Measurements from ENCODE around the gene TBC1D22A. TPM values are rescaled to one million over a fixed set of nuclear protein-coding genes. Genes with fewer than 3 reads are reported as not detected.
A peak's percentile ranks its signal among the peaks of the same experiment; 100 is the strongest.

Gene TBC1D22A
- polyA plus RNA-seq, 4 donors: 17.7 to 26.4 (median 21.0) TPM

DNA sequence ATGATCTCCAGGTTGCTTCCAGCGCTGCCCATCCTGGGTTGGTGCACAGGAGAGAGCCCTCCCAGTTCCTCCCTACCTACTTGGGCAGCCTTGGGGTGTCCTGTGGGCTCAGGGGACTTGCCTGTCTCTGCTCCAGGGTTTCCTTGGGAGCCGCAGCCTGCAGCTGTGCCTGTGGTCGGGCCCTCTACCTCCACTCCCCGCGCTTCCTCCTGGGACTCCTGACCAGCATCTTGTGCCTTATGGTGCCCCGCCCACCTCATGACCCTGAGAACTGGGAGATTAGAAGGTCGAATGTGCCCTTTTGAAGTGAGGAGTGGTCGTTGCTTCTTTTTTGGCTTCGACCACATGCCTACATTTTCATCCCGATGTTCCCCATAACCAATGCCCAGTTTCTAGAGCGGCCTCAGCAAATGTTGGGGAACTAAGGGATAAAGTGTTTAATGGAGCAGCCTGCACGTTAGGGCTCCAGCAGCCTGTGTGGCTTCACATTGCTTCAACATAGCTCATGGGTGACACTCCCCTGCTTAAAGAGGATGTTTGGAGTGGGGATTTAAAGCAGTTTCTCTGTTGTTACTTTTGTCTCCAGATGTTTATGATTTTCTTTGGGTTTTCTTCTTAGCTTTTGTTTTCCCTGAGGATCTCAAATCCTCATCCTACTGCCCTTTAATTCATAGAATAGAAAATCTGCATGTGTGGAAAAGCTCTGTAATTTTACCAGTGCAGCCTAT lies 248.8 kb downstream of the TBC1D22A start:
- FAIRE-seq (no peak), DNase-seq (peak in 1 of 2 donors; percentile 28)

DNA sequence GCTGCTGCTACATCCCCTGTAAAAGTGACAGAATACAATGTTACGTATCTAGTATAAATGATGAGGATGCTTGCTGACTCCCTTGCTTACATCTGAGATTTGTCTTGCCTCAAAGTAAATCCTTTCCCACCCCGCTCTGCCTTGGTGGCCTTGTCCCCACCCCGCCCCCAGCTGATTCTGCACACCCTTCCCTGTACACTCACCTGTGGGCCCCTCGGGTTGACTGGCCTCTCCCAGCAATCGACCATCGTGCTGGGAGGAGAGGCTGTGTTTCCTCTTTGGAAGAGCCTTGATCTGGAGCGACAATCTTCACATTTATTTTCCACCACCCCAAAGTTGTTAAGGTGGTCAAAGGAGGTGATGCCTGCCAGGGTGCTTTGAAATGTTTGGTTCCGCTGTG lies 249.4 kb downstream of the TBC1D22A start:
- no peaks in the 10 kb centered on the region for H3K27me3 ChIP-seq (ENCODE audit: control insufficient read depth in 3 of 3, insufficient read depth in 3 of 3, low read length in 3 of 3)
- FAIRE-seq (no peak), DNase-seq (peak in 1 of 2 donors; percentile 56)
- 85 to 92% (median 87%) methylated on average over 8 of the region's 8 CpGs for WGBS, 3 donors
- peaks cover 0 to 20% (median 0%) of the 10 kb centered on the region in 3 donors for H3K4me1 ChIP-seq (ENCODE audit: control insufficient read depth in 3 of 3, insufficient read depth in 2 of 3, low read depth in 1 of 3, low read length in 2 of 3)
- peaks cover 0 to 35% (median 0%) of the 10 kb centered on the region in 3 donors for H3K36me3 ChIP-seq (ENCODE audit: control insufficient read depth in 3 of 3, insufficient read depth in 2 of 3, low read depth in 1 of 3, low read length in 3 of 3)
- H3K4me3 ChIP-seq (ENCODE audit: low read depth in 1 of 3, low read length in 3 of 3): no peak overlapping the region
- H3K9me3 ChIP-seq (ENCODE audit: control insufficient read depth in 2 of 2, insufficient read depth in 1 of 2, low read depth in 1 of 2, low read length in 1 of 2): no peaks in the 10 kb centered on the region
- no peak overlapping the region for H3K27ac ChIP-seq (ENCODE audit: low read depth in 1 of 3, low read length in 2 of 3)

More for the DNA sequence above, 248.8 kb downstream of the TBC1D22A start:
- Histone ChIP-seq H3K4me3 (ENCODE audit: low read depth in 1 of 3, low read length in 3 of 3) (no peak overlapping the region), H3K27ac (ENCODE audit: low read depth in 1 of 3, low read length in 2 of 3) (no peak overlapping the region), H3K9me3 (ENCODE audit: control insufficient read depth in 2 of 2, insufficient read depth in 1 of 2, low read depth in 1 of 2, low read length in 1 of 2) (no peaks in the 10 kb centered on the region), H3K27me3 (ENCODE audit: control insufficient read depth in 3 of 3, insufficient read depth in 3 of 3, low read length in 3 of 3) (no peaks in the 10 kb centered on the region), H3K36me3 (ENCODE audit: control insufficient read depth in 3 of 3, insufficient read depth in 2 of 3, low read depth in 1 of 3, low read length in 3 of 3) (peaks cover 0 to 35% (median 0%) of the 10 kb centered on the region in 3 donors), H3K4me1 (ENCODE audit: control insufficient read depth in 3 of 3, insufficient read depth in 2 of 3, low read depth in 1 of 3, low read length in 2 of 3) (peaks cover 0 to 20% (median 0%) of the 10 kb centered on the region in 3 donors)
- WGBS, 3 donors: 72 to 85% (median 80%) methylated on average over 12 of the region's 12 CpGs

DNA sequence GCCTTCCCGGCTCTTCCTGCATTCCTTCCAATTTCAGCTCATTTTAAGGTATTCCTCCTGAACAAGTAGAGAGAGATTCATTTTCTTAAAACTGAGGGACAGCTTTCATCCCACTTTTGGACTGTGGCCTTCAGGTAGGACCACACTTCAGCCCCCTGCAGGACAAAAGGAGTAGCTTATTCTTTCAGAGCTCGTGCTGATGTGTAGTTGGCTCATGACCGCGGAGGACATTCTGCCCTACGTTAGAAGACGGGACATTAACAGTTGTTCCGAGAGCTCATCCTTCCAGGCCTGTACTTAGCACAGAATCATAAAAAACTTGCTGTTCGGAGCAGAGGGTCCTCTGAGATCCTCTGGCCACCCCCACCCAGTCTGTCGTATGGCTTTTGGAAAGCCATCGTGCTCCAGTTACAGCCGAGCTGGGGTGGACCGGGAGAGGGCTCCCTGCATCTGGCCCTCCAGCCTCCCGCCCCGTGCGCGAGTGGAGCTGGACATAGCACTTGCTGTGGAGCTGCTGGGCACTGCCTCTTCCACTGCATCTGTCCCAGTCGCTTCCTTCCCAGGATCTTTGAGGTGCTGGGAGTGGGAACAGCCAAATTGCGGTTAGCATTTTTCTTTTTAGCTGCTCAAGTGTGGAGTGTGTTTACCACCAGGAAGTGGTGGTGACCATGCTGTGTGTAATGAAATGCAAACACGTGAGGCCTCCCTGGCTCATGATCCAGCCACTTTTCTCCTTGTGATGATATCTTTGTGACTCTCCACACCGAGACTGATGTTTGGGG lies 250.3 kb downstream of the TBC1D22A start:
- Histone ChIP-seq H3K27ac (ENCODE audit: low read depth in 1 of 3, low read length in 2 of 3) (no peak overlapping the region), H3K4me3 (ENCODE audit: low read depth in 1 of 3, low read length in 3 of 3) (no peak overlapping the region), H3K27me3 (ENCODE audit: control insufficient read depth in 3 of 3, insufficient read depth in 3 of 3, low read length in 3 of 3) (no peaks in the 10 kb centered on the region), H3K9me3 (ENCODE audit: control insufficient read depth in 2 of 2, insufficient read depth in 1 of 2, low read depth in 1 of 2, low read length in 1 of 2) (no peaks in the 10 kb centered on the region), H3K36me3 (ENCODE audit: control insufficient read depth in 3 of 3, insufficient read depth in 2 of 3, low read depth in 1 of 3, low read length in 3 of 3) (peaks cover 0 to 35% (median 0%) of the 10 kb centered on the region in 3 donors), H3K4me1 (ENCODE audit: control insufficient read depth in 3 of 3, insufficient read depth in 2 of 3, low read depth in 1 of 3, low read length in 2 of 3) (peaks cover 0 to 20% (median 0%) of the 10 kb centered on the region in 3 donors)
- 87 to 92% (median 91%) methylated on average over 20 of the region's 20 CpGs for WGBS, 3 donors
- DNase-seq (peak in 1 of 2 donors; percentile 40), FAIRE-seq (no peak)

DNA sequence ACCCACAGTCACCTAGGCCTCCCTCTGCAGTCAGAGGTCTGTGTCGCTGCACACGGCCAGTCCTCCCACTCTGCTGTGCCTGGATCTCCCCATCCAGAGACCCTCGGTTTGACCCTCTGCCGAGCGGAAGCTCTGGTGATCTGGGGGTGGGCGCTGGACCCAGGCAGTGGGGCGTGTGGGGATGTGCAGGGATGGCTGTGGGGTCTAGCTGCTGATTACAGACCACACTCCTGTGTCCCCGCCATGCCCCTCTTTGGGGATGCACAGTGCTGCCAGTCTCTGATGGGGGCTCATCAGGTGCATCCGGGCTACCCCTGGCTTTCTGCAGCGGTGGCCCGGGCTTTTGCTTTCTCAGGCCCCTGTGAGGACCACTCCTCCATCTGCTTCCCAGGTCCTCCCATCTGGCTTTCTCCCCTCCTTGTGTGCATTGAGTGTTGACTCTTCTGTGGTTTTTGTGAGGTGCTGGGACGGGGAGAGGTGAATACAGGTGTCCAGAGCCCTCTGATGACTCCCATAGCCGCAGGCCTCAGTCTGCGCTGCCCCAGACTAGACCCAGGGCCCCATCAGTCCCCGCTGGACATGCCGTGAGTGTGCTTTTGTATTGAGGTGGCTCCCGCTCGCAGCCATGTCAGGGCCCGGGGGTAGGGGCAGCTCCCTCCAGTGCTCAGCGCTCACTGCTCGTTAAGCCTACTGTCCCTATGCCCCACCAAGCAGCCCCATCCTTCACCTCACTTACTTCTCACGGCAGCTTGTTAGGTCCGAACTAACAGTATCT lies 251.6 kb downstream of the TBC1D22A start:
- Histone ChIP-seq H3K27me3 (ENCODE audit: control insufficient read depth in 3 of 3, insufficient read depth in 3 of 3, low read length in 3 of 3) (no peaks in the 10 kb centered on the region), H3K9me3 (ENCODE audit: control insufficient read depth in 2 of 2, insufficient read depth in 1 of 2, low read depth in 1 of 2, low read length in 1 of 2) (no peaks in the 10 kb centered on the region), H3K36me3 (ENCODE audit: control insufficient read depth in 3 of 3, insufficient read depth in 2 of 3, low read depth in 1 of 3, low read length in 3 of 3) (peaks cover 0 to 29% (median 2%) of the 10 kb centered on the region in 3 donors), H3K4me1 (ENCODE audit: control insufficient read depth in 3 of 3, insufficient read depth in 2 of 3, low read depth in 1 of 3, low read length in 2 of 3) (peaks cover 0 to 20% (median 0%) of the 10 kb centered on the region in 3 donors), H3K4me3 (ENCODE audit: low read depth in 1 of 3, low read length in 3 of 3) (no peak overlapping the region), H3K27ac (ENCODE audit: low read depth in 1 of 3, low read length in 2 of 3) (no peak overlapping the region)
- no peak for FAIRE-seq
- DNase-seq: no peak
- WGBS, 3 donors: 93 to 96% (median 94%) methylated on average over 23 of the region's 23 CpGs

DNA sequence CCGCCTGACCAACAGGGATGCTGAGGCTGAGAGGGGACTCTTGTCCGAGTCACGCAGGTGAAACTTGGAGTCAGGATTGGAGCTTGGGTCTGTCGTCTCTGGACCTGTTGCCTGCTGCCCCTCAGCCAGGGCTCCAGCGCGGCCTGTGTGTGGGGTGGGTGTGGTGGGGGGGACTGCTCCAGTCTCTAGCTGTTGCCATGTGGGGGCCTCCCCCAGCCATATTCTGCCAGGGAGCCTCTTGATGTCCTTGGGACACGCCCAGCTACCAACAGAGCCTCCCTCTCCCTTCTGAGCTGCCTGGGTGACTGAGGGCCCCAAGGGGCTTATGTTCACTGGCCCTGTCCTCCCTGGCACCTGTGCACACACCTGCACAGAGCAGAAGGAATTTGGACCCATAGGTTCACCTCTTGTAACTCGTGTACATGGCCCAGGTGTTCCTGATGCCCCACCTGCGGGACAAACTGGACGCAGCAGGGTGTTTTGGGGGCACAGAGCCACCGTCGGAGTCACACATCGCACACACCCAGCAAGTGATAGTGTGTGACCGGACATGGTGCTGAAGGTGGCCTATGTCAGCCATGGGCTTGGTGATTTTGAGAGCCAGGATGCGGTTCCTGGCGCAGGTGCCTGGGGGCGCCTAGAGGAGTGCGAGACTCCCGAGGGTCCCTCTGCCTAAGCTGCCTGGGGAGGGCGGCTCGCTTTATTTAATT lies 252.3 kb downstream of the TBC1D22A start:
- Histone ChIP-seq H3K9me3 (ENCODE audit: control insufficient read depth in 2 of 2, insufficient read depth in 1 of 2, low read depth in 1 of 2, low read length in 1 of 2) (no peaks in the 10 kb centered on the region), H3K27ac (ENCODE audit: low read depth in 1 of 3, low read length in 2 of 3) (no peak overlapping the region), H3K4me1 (ENCODE audit: control insufficient read depth in 3 of 3, insufficient read depth in 2 of 3, low read depth in 1 of 3, low read length in 2 of 3) (peaks cover 0 to 20% (median 0%) of the 10 kb centered on the region in 3 donors), H3K36me3 (ENCODE audit: control insufficient read depth in 3 of 3, insufficient read depth in 2 of 3, low read depth in 1 of 3, low read length in 3 of 3) (peaks cover 0 to 29% (median 2%) of the 10 kb centered on the region in 3 donors), H3K4me3 (ENCODE audit: low read depth in 1 of 3, low read length in 3 of 3) (no peak overlapping the region), H3K27me3 (ENCODE audit: control insufficient read depth in 3 of 3, insufficient read depth in 3 of 3, low read length in 3 of 3) (no peaks in the 10 kb centered on the region)
- DNase-seq: peak in 1 of 2 donors; percentile 64
- FAIRE-seq: no peak
- WGBS, 3 donors: 82 to 92% (median 88%) methylated on average over 21 of the region's 21 CpGs

DNA sequence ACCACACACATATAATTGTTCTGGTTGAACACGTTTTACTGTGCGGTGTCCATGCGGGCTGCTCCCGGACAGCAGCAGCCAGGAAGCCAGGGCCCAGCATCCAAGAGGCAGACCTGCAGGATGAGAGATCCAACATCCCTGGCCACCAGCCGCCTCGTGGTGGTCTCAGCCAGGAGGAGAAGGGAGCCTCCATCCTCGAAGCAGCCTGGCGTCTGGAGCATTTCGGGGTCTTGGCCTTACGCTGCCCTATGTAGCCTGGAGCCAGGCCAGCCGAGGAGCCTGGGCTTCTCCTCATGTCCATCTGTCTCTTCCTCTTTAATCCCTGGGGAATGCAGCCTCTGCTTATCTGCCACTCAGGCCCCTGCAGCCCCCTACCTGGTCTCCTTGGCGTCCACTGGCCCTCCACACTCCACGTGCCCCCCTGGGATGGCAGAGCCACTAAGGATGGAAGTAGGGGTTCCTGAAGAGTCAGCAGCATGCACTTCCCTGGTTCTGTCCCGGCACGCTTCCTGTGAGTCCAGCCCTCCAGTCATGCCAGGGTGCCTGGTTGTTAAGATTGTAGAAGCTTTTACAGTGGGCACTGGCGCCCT lies 253.2 kb downstream of the TBC1D22A start:
- Histone ChIP-seq H3K36me3 (ENCODE audit: control insufficient read depth in 3 of 3, insufficient read depth in 2 of 3, low read depth in 1 of 3, low read length in 3 of 3) (peaks cover 0 to 31% (median 2%) of the 10 kb centered on the region in 3 donors), H3K4me3 (ENCODE audit: low read depth in 1 of 3, low read length in 3 of 3) (no peak overlapping the region), H3K27ac (ENCODE audit: low read depth in 1 of 3, low read length in 2 of 3) (no peak overlapping the region), H3K4me1 (ENCODE audit: control insufficient read depth in 3 of 3, insufficient read depth in 2 of 3, low read depth in 1 of 3, low read length in 2 of 3) (peaks cover 0 to 20% (median 0%) of the 10 kb centered on the region in 3 donors), H3K9me3 (ENCODE audit: control insufficient read depth in 2 of 2, insufficient read depth in 1 of 2, low read depth in 1 of 2, low read length in 1 of 2) (peaks cover 0 to 8% of the 10 kb centered on the region in 2 donors), H3K27me3 (ENCODE audit: control insufficient read depth in 3 of 3, insufficient read depth in 3 of 3, low read length in 3 of 3) (no peaks in the 10 kb centered on the region)
- WGBS, 3 donors: 93 to 99% (median 95%) methylated on average over 15 to 16 of the region's 16 CpGs
- no peak for DNase-seq
- no peak for FAIRE-seq

DNA sequence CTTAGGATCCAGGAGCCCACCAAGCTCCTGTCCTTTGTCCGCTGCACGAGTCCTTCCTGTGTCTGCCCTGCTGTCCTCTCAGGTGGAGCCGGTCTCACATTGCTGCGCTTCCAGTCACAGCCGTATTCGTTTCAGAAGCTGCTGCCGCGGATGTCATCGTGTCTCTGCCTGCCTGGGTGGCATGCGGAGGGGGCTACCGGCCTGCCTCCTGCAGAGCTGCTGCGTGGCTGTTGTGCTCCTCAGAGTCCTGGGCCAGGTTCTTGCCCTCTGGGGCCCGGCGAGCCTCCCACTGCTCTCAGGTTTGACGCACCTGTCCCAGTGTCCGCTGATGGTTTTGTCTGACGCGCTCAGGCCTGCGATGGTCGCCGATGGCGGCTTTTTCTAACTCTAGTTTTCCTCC lies 254.2 kb downstream of the TBC1D22A start:
- H3K36me3 ChIP-seq (ENCODE audit: control insufficient read depth in 3 of 3, insufficient read depth in 2 of 3, low read depth in 1 of 3, low read length in 3 of 3): peaks cover 0 to 35% (median 2%) of the 10 kb centered on the region in 3 donors
- FAIRE-seq: no peak
- WGBS, 3 donors: 97% methylated on average over 22 of the region's 22 CpGs

More for the DNA sequence above, 254.2 kb downstream of the TBC1D22A start:
- Histone ChIP-seq H3K4me3 (ENCODE audit: low read depth in 1 of 3, low read length in 3 of 3) (no peak overlapping the region), H3K4me1 (ENCODE audit: control insufficient read depth in 3 of 3, insufficient read depth in 2 of 3, low read depth in 1 of 3, low read length in 2 of 3) (peaks cover 0 to 12% (median 0%) of the 10 kb centered on the region in 3 donors), H3K9me3 (ENCODE audit: control insufficient read depth in 2 of 2, insufficient read depth in 1 of 2, low read depth in 1 of 2, low read length in 1 of 2) (peaks cover 0 to 17% of the 10 kb centered on the region in 2 donors), H3K27me3 (ENCODE audit: control insufficient read depth in 3 of 3, insufficient read depth in 3 of 3, low read length in 3 of 3) (no peaks in the 10 kb centered on the region), H3K27ac (ENCODE audit: low read depth in 1 of 3, low read length in 2 of 3) (no peak overlapping the region)
- DNase-seq: no peak
